ENCODE measurements around the gene BBS4. TPM values are rescaled to one million over a fixed set of nuclear protein-coding genes. Genes with fewer than 3 reads are reported as not detected.

Gene BBS4
- total and polyA plus RNA-seq, 4 donors, result 13.0 to 65.3 (median 19.5) TPM

DNA sequence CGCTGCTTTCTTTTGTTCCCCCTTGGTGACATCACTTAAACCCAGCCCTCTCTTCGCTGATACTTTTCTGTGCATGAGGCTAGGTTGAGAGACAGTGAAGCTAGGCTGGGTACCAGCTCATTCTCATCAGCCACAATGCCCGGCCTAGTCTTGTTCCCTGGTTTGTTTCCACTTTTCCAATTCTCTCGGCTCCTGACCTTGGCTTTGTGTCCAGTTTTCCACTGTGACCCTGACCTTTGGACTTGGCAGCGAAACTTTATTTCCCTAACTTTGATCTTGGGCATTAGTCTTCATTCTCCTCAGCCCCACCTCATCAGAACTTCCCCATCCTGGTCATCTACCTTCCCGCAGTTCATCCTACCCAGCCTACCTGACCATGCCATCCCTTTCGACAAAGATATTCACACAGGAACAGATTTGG is 98.5 kb downstream of the BBS4 start:
- peaks cover 0 to 5% (median 3%) of the 10 kb centered on the region in 4 donors for H3K36me3 ChIP-seq (ENCODE audit: control insufficient read depth in 4 of 4, insufficient read depth in 4 of 4, low read length in 4 of 4)
- WGBS, 2 donors, result 41 to 44% methylated on average over 7 of the region's 7 CpGs
- TF ChIP-seq, protein P1, sequence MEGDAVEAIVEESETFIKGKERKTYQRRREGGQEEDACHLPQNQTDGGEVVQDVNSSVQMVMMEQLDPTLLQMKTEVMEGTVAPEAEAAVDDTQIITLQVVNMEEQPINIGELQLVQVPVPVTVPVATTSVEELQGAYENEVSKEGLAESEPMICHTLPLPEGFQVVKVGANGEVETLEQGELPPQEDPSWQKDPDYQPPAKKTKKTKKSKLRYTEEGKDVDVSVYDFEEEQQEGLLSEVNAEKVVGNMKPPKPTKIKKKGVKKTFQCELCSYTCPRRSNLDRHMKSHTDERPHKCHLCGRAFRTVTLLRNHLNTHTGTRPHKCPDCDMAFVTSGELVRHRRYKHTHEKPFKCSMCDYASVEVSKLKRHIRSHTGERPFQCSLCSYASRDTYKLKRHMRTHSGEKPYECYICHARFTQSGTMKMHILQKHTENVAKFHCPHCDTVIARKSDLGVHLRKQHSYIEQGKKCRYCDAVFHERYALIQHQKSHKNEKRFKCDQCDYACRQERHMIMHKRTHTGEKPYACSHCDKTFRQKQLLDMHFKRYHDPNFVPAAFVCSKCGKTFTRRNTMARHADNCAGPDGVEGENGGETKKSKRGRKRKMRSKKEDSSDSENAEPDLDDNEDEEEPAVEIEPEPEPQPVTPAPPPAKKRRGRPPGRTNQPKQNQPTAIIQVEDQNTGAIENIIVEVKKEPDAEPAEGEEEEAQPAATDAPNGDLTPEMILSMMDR (IDR thresholded peaks at IDR 0.05; ENCODE audit: control extremely low read depth, extremely low read depth), result no peak
- no peak overlapping the region for H3K4me3 ChIP-seq
- H3K4me1 ChIP-seq (ENCODE audit: control insufficient read depth in 5 of 5, insufficient read depth in 5 of 5, low read length in 5 of 5), result peaks cover 6 to 36% (median 19%) of the 10 kb centered on the region in 5 donors
- no peak for DNase-seq
- H3K9me3 ChIP-seq (ENCODE audit: control insufficient read depth in 4 of 4, insufficient read depth in 3 of 4, low read length in 3 of 4), result no peaks in the 10 kb centered on the region
- no peak for ATAC-seq (ENCODE audit: insufficient read depth, low FRiP score)
- H3K27me3 ChIP-seq (ENCODE audit: control insufficient read depth in 3 of 3, insufficient read depth in 3 of 3, low read length in 2 of 3), result no peaks in the 10 kb centered on the region
- peak overlapping the region; percentile 85 to 100 for H3K27ac ChIP-seq (ENCODE audit: low read depth in 1 of 2, low read length in 1 of 2)
- H3K9ac ChIP-seq (ENCODE audit: insufficient read depth in 1 of 2, low read length in 2 of 2), result peak overlapping the region; percentile 79 to 94

DNA sequence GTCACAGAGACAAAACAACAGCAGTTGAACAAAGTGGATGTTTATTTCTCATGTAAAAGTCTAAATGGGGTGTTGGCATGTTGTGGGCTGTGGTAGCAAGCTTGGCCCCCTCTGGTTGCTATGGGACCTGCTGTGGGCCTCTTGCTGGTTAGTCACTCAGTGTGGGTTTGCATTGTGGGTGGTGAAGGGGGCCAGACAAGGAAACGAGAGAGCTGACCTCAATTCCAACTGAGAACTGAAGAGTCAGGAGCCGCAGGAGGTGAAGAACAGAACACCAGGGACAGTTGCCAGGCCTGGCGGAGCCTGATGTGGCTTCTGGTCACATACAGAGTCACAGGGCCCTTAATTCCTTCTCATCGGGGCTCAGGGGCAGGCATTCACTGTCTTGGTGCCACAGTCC is 99.4 kb downstream of the BBS4 start:
- Histone ChIP-seq H3K4me1 (ENCODE audit: control insufficient read depth in 5 of 5, insufficient read depth in 5 of 5, low read length in 5 of 5) (peaks cover 5 to 36% (median 19%) of the 10 kb centered on the region in 5 donors), H3K27me3 (ENCODE audit: control insufficient read depth in 3 of 3, insufficient read depth in 3 of 3, low read length in 2 of 3) (no peaks in the 10 kb centered on the region), H3K9ac (ENCODE audit: insufficient read depth in 1 of 2, low read length in 2 of 2) (peak overlapping the region in 1 of 2 donors; percentile 79), H3K27ac (ENCODE audit: low read depth in 1 of 2, low read length in 1 of 2) (no peak overlapping the region), H3K36me3 (ENCODE audit: control insufficient read depth in 4 of 4, insufficient read depth in 4 of 4, low read length in 4 of 4) (peaks cover 0 to 4% (median 3%) of the 10 kb centered on the region in 4 donors), H3K9me3 (ENCODE audit: control insufficient read depth in 4 of 4, insufficient read depth in 3 of 4, low read length in 3 of 4) (no peaks in the 10 kb centered on the region), H3K4me3 (no peak overlapping the region)
- DNase-seq (peak; percentile 89 to 93 (median 92)), ATAC-seq (ENCODE audit: insufficient read depth, low FRiP score) (no peak)
- 55 to 69% methylated on average over 4 of the region's 4 CpGs for WGBS, 2 donors
- TF ChIP-seq, protein P1 (IDR thresholded peaks at IDR 0.05; ENCODE audit: control extremely low read depth, extremely low read depth), result no peak

DNA sequence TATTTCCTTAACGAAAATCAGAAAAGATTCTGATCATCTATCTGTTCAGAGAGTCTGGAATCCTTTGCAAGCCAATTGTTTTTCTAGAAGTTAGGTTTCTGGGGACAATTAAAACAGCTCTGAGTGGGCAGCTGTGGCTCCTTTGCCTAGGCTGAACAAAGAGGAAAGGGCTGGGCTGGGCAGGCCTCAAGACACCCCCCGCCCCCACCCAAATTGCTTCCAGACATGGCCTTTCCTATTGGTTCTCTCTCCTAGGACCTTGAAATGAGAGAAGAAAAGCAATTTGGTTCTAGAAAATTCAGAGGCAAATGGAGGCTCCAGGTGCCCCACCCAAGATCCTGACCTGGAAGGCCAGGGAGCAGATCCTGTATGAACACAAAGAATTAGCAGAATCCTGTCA is 99.8 kb downstream of the BBS4 start:
- peaks cover 4 to 36% (median 19%) of the 10 kb centered on the region in 5 donors for H3K4me1 ChIP-seq (ENCODE audit: control insufficient read depth in 5 of 5, insufficient read depth in 5 of 5, low read length in 5 of 5)
- no peaks in the 10 kb centered on the region for H3K9me3 ChIP-seq (ENCODE audit: control insufficient read depth in 4 of 4, insufficient read depth in 3 of 4, low read length in 3 of 4)
- DNase-seq, result no peak
- no peak for ATAC-seq (ENCODE audit: insufficient read depth, low FRiP score)
- H3K4me3 ChIP-seq, result no peak overlapping the region
- no peak overlapping the region for H3K27ac ChIP-seq (ENCODE audit: low read depth in 1 of 2, low read length in 1 of 2)
- WGBS, 2 donors, result 90 to 92% methylated on average over 2 of the region's 2 CpGs
- no peaks in the 10 kb centered on the region for H3K27me3 ChIP-seq (ENCODE audit: control insufficient read depth in 3 of 3, insufficient read depth in 3 of 3, low read length in 2 of 3)
- TF ChIP-seq, protein P1 (IDR thresholded peaks at IDR 0.05; ENCODE audit: control extremely low read depth, extremely low read depth), result no peak
- peaks cover 0 to 4% (median 0%) of the 10 kb centered on the region in 4 donors for H3K36me3 ChIP-seq (ENCODE audit: control insufficient read depth in 4 of 4, insufficient read depth in 4 of 4, low read length in 4 of 4)
- H3K9ac ChIP-seq (ENCODE audit: insufficient read depth in 1 of 2, low read length in 2 of 2), result peak overlapping the region in 1 of 2 donors; percentile 79

DNA sequence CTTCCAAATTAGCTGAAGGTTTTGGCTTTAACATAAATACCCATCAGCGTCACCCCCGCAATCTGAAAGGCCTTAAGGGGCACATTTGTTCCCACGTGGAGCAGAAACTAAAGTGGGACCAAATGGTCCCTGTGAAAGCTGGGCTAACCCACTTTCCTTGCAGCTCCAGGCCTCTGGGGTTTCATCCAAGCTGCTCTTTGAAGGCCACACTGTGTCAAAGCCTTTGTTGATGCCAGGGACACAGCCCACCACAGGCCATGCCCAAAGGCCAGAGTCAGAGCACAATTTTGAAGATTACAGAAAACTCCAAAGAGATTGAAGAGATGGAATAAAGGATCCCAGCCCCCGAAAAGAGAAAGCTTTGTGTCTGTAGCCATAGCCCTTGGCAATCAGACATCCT is 100.2 kb downstream of the BBS4 start:
- no peak overlapping the region for H3K4me3 ChIP-seq
- DNase-seq (peak in 2 of 3 donors; percentile 7 to 28), ATAC-seq (ENCODE audit: insufficient read depth, low FRiP score) (no peak)
- peaks cover 0 to 4% (median 0%) of the 10 kb centered on the region in 4 donors for H3K36me3 ChIP-seq (ENCODE audit: control insufficient read depth in 4 of 4, insufficient read depth in 4 of 4, low read length in 4 of 4)
- no peak overlapping the region for H3K9ac ChIP-seq (ENCODE audit: insufficient read depth in 1 of 2, low read length in 2 of 2)
- no peak overlapping the region for H3K27ac ChIP-seq (ENCODE audit: low read depth in 1 of 2, low read length in 1 of 2)
- WGBS, 2 donors, result 94 to 96% methylated on average over 4 of the region's 4 CpGs
- H3K27me3 ChIP-seq (ENCODE audit: control insufficient read depth in 3 of 3, insufficient read depth in 3 of 3, low read length in 2 of 3), result no peaks in the 10 kb centered on the region
- peaks cover 4 to 36% (median 19%) of the 10 kb centered on the region in 5 donors for H3K4me1 ChIP-seq (ENCODE audit: control insufficient read depth in 5 of 5, insufficient read depth in 5 of 5, low read length in 5 of 5)
- H3K9me3 ChIP-seq (ENCODE audit: control insufficient read depth in 4 of 4, insufficient read depth in 3 of 4, low read length in 3 of 4), result no peaks in the 10 kb centered on the region
- TF ChIP-seq, protein P1 (IDR thresholded peaks at IDR 0.05; ENCODE audit: control extremely low read depth, extremely low read depth), result no peak
